ENCODE data around the gene KLRF2.

DNA sequence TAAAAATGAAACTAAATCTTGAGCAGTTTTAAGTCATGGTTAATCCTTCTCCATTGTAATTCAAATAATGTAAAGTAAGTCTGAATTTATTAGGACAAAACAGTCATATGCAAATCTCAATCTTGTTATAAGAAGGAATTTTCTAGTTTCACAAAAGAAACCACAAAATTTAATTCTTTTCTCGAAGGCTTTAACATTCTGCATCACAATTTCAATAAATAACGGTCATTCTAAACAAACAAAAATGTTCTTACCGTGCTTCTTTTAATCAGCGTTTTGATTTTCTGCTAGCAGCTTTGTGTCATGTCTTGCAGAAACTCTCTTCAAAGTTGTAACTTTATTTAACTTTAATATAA is 12.4 kb upstream of the KLRF2 start:
- TF ChIP-seq YY1 (IDR thresholded peaks at IDR 0.05; ENCODE audit: low read depth, low read length) (no peak), GABPA (IDR thresholded peaks at IDR 0.05; ENCODE audit: borderline replicate concordance, insufficient read depth, low read length) (no peak), TAF1 (IDR thresholded peaks at IDR 0.05; ENCODE audit: low read depth, low read length) (no peak), SP2 (IDR thresholded peaks at IDR 0.05; ENCODE audit: low read length) (no peak), TEAD4 (IDR thresholded peaks at IDR 0.05; ENCODE audit: low read depth, low read length) (no peak), RFX5 (IDR thresholded peaks at IDR 0.05; ENCODE audit: borderline replicate concordance, low read depth, low read length) (no peak), POLR2AphosphoS5 (IDR thresholded peaks at IDR 0.05; ENCODE audit: low read depth, low read length) (no peak), MAFK (IDR thresholded peaks at IDR 0.05; ENCODE audit: low read depth, low read length) (no peak), POLR2A (IDR thresholded peaks at IDR 0.05; ENCODE audit: control extremely low read depth in 1 of 2, low read depth in 2 of 2, low read length in 2 of 2) (no peak), EP300 (IDR thresholded peaks at IDR 0.05; ENCODE audit: borderline replicate concordance in 1 of 2, low read depth in 2 of 2, low read length in 2 of 2) (no peak), CREB1 (IDR thresholded peaks at IDR 0.05) (no peak)
- TF ChIP-seq, protein P1, sequence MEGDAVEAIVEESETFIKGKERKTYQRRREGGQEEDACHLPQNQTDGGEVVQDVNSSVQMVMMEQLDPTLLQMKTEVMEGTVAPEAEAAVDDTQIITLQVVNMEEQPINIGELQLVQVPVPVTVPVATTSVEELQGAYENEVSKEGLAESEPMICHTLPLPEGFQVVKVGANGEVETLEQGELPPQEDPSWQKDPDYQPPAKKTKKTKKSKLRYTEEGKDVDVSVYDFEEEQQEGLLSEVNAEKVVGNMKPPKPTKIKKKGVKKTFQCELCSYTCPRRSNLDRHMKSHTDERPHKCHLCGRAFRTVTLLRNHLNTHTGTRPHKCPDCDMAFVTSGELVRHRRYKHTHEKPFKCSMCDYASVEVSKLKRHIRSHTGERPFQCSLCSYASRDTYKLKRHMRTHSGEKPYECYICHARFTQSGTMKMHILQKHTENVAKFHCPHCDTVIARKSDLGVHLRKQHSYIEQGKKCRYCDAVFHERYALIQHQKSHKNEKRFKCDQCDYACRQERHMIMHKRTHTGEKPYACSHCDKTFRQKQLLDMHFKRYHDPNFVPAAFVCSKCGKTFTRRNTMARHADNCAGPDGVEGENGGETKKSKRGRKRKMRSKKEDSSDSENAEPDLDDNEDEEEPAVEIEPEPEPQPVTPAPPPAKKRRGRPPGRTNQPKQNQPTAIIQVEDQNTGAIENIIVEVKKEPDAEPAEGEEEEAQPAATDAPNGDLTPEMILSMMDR (IDR thresholded peaks at IDR 0.05; ENCODE audit: control extremely low read depth in 1 of 3, insufficient read depth in 1 of 3, low read depth in 1 of 3, low read length in 3 of 3), result no peak
- TF ChIP-seq, protein P2, sequence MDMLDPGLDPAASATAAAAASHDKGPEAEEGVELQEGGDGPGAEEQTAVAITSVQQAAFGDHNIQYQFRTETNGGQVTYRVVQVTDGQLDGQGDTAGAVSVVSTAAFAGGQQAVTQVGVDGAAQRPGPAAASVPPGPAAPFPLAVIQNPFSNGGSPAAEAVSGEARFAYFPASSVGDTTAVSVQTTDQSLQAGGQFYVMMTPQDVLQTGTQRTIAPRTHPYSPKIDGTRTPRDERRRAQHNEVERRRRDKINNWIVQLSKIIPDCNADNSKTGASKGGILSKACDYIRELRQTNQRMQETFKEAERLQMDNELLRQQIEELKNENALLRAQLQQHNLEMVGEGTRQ (IDR thresholded peaks at IDR 0.05; ENCODE audit: low read length), result no peak
